B cell (primary cell): ENCODE data around the gene SERPINE1. TPM values are rescaled to one million over a fixed set of nuclear protein-coding genes. Genes with fewer than 3 reads are reported as not detected.

Experiments used
- polyA plus RNA-seq: library from polyadenylated mRNA; depleted of rRNA; stranded (reverse); fragments of >200 nt; gene quantifications from 2 replicates; pipeline ENCODE4 v1.2.3, GENCODE V29; 2012
- small RNA-seq: library from RNA; depleted of rRNA; stranded (forward); fragments of <200 nt; gene quantifications from one replicate; pipeline ENCODE3, GENCODE V24; 2012; ENCODE audit warnings: low replicate concordance, low read depth; ENCODE audit not compliant: insufficient read length
- total RNA-seq, 2 donors: library from RNA; stranded (reverse); fragments of 120-200 nt in 1 of 2; gene quantifications; 1 replicate in 1 of 2; 2 replicates in 1 of 2; pipeline versions ENCODE4 v1.2.3 to v1.2.4, GENCODE V29; 2013 to 2022

Gene SERPINE1
- total and polyA plus RNA-seq, 2 donors (not counting 1 experiment from before 2014, with no cell fraction given), result 0.07 to 0.09 TPM

Small RNA genes lying within 50 kb of the gene (small RNA-seq; reads per million reads assigned to genes)
- gene MIR4653, result not detected

Other genes with a start within 250 kb of the SERPINE1 start
- gene UFSP1, start 237.4 kb upstream of the SERPINE1 start, total RNA-seq, result 3.9 and 4.3 TPM in 2 replicates
- gene UFSP1, start 237.4 kb upstream of the SERPINE1 start, polyA plus RNA-seq, result 1.2 and 3.6 TPM in 2 replicates
- gene ACHE, start 231.2 kb upstream of the SERPINE1 start, total RNA-seq, result 0.15 and 0.24 TPM in 2 replicates
- 0.13 and 0.37 TPM in 2 replicates for gene ACHE, start 231.2 kb upstream of the SERPINE1 start, polyA plus RNA-seq
- gene MUC3A, start 177.6 kb upstream of the SERPINE1 start, total RNA-seq, result not detected in 2 replicates
- not detected in 2 replicates for gene MUC3A, start 177.6 kb upstream of the SERPINE1 start, polyA plus RNA-seq
- gene MUC12, start 157.5 kb upstream of the SERPINE1 start, total RNA-seq, result not detected in 2 replicates
- 0.81 TPM in 1 of 2 replicates, not detected in the other for gene MUC12, start 157.5 kb upstream of the SERPINE1 start, polyA plus RNA-seq
- gene MUC17, start 107.0 kb upstream of the SERPINE1 start, total RNA-seq, result not detected in 2 replicates
- gene MUC17, start 107.0 kb upstream of the SERPINE1 start, polyA plus RNA-seq, result not detected in 2 replicates
- gene TRIM56, start 41.6 kb upstream of the SERPINE1 start, total RNA-seq, result 76.1 and 85.7 TPM in 2 replicates
- 8.4 and 11.0 TPM in 2 replicates for gene TRIM56, start 41.6 kb upstream of the SERPINE1 start, polyA plus RNA-seq
- 10.3 and 11.4 TPM in 2 replicates for gene AP1S1, start 27.4 kb downstream of the SERPINE1 start, total RNA-seq
- 15.5 and 16.3 TPM in 2 replicates for gene AP1S1, start 27.4 kb downstream of the SERPINE1 start, polyA plus RNA-seq
- 0.12 and 0.17 TPM in 2 replicates for gene VGF, start 38.5 kb downstream of the SERPINE1 start, total RNA-seq
- gene VGF, start 38.5 kb downstream of the SERPINE1 start, polyA plus RNA-seq, result 0.10 TPM in 2 replicates
- gene NAT16, start 53.2 kb downstream of the SERPINE1 start, total RNA-seq, result not detected in 2 replicates
- gene NAT16, start 53.2 kb downstream of the SERPINE1 start, polyA plus RNA-seq, result not detected in 2 replicates
- gene MOGAT3, start 73.9 kb downstream of the SERPINE1 start, total RNA-seq, result not detected in 2 replicates
- not detected in 2 replicates for gene MOGAT3, start 73.9 kb downstream of the SERPINE1 start, polyA plus RNA-seq
- 47.5 and 47.9 TPM in 2 replicates for gene PLOD3, start 90.5 kb downstream of the SERPINE1 start, total RNA-seq
- gene PLOD3, start 90.5 kb downstream of the SERPINE1 start, polyA plus RNA-seq, result 35.5 and 40.1 TPM in 2 replicates
- gene ZNHIT1, start 91.1 kb downstream of the SERPINE1 start, total RNA-seq, result 37.3 and 38.4 TPM in 2 replicates
- gene ZNHIT1, start 91.1 kb downstream of the SERPINE1 start, polyA plus RNA-seq, result 20.1 and 28.5 TPM in 2 replicates
- gene CLDN15, start 110.7 kb downstream of the SERPINE1 start, total RNA-seq, result 27.2 and 31.1 TPM in 2 replicates
- gene CLDN15, start 110.7 kb downstream of the SERPINE1 start, polyA plus RNA-seq, result 36.4 and 42.1 TPM in 2 replicates
- 95.5 and 105 TPM in 2 replicates for gene FIS1, start 118.0 kb downstream of the SERPINE1 start, total RNA-seq
- 188 and 245 TPM in 2 replicates for gene FIS1, start 118.0 kb downstream of the SERPINE1 start, polyA plus RNA-seq
- 7.3 and 10.3 TPM in 2 replicates for gene IFT22, start 194.7 kb downstream of the SERPINE1 start, total RNA-seq
- 3.8 and 5.2 TPM in 2 replicates for gene IFT22, start 194.7 kb downstream of the SERPINE1 start, polyA plus RNA-seq
- not detected in 2 replicates for gene COL26A1, start 235.8 kb downstream of the SERPINE1 start, total RNA-seq
- not detected in 2 replicates for gene COL26A1, start 235.8 kb downstream of the SERPINE1 start, polyA plus RNA-seq